NCI-H748 treated with DMSO at 0.1 percent for 48 hours (cell line): Measurements from ENCODE around the gene USP27X.

Experiments used
- DNase-seq: peaks from one replicate; lab custom pipeline; 2025; lab: John Stamatoyannopoulos, UW

USP27X gene

GRCh38 chrX:49884290-49884862 is 5.1 kb downstream of the USP27X start:
- DNase-seq: peak; percentile 31

DNA sequence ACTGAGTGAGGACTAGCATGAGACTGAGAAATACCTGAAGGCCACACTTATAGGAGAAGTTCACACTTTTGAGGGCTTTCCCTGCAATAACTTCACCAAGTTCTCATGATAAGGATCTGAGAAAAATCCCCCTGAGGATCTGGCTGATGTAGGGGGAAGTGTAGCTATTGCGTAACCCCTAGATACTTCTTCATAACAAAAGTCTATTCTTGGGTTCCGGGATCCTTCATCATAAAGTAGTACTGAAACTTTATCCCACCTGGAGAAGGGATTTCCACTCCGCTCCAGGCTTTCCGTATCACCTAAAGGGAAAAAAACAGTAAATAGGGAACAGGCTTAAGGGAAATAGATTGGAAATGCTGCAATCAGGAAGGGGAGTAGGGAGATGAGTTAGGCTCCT is 13.3 kb downstream of the USP27X start:
- no peak for DNase-seq

DNA sequence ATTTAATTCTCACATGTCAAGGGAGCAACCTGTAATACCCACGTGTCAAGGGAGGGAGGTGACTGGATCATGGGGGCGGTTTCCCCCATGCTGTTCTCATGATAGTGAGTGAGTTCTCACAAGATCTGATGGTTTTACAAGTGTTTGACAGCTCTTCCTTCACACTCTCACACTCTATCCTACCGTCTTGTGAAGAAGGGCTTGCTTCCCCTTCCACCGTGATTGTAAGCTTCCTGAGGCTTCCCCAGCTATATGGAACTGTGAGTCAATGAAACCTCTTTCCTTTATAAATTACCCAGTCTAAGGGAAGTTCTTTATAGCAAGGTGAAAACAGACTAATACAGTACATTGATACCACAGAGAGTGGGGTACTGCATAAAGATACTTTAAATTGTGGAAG is 17.7 kb downstream of the USP27X start:
- DNase-seq: no peak

- DNase-seq: peak; percentile 19
Measured at GRCh38 chrX:49901048-49901447, 21.8 kb downstream of the USP27X start.

DNA sequence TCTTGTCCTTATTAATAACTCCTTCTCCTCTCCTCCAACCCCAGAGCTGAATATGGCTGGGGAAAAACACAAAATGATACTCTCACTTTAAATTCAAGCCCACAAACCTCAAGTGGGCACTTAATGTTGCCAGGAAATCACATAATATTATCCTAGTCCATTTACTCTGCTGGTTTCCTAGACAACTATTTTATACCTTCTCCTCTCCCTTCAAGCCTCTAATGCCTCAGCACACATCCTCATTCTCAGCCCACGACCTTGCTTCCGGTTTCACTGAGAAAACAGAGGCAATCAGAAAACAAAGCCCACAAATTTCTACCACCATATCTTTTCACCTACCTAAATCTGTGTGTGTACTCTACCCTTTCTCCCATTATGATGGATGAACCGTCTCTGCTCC is 31.1 kb downstream of the USP27X start:
- peak; percentile 85 for DNase-seq

DNA sequence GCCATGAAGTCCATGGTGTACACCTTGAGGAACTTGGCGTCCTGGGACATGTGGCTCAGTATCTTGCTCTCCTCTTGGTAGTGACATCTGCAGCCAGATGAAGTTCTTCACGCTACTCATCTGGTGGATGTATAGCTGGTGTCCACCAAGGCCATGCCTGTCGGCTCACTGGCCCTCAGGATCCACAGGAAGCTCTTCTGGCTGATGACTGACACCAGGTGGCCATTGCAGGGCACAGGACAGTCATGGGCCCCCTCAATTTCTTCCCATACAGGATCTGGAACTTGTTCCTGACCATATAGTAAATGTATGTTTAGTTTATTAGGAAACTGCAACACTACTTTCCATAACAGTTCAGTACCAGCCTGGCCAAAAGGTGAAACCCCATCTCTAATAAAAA is 32.8 kb downstream of the USP27X start:
- DNase-seq: no peak

DNA sequence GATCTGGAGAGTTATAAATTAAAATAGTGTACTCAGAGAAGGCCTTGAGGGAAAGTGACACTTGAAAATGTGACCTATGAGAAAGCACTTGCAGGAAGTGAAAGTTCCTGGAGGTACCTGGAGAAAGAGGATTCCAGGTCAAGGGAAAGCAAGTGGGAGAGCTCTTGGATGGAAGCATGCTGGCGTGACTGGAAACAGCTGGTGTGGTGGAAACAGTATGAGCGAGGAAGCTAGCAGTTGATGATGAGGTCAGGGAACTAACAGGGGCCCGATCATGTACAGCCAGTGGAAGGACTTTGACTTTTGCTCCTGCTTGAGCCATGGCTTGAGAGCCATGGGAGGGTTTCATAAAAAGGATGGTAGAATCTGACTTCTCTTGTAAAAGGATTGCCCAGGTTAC is 33.6 kb downstream of the USP27X start:
- DNase-seq: no peak

- DNase-seq: peak; percentile 37
Measured at GRCh38 chrX:49915361-49916222, 36.3 kb downstream of the USP27X start.

- DNase-seq: no peak
Measured at GRCh38 chrX:49919617-49920016, 40.3 kb downstream of the USP27X start.

DNA sequence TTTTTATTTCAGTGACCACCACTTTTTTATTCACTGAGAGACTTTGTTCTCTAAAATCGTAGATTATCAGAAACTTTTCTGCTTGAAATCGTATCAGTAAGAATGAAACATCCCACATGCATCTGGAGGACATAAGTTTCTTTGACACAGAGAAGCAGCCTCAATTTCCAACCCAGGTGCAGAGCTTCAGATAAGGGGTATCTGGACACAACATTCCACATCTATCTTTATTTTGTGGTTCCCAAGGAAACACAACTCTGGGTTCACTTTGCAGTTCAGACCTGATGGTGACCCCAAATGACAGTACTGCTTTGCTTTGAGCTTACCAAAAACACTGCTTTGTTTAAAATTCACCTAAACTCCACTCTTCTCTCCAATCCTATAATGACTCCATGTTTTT is 41.8 kb downstream of the USP27X start:
- DNase-seq: no peak

- DNase-seq: peak; percentile 85
Measured at GRCh38 chrX:49922291-49923241, 43.3 kb downstream of the USP27X start, which contains the start of gene CLCN5. CLCN5 (plus strand) TSS chrX:49922596; CDS start chrX:49925299, 2,703 bp downstream.

DNA sequence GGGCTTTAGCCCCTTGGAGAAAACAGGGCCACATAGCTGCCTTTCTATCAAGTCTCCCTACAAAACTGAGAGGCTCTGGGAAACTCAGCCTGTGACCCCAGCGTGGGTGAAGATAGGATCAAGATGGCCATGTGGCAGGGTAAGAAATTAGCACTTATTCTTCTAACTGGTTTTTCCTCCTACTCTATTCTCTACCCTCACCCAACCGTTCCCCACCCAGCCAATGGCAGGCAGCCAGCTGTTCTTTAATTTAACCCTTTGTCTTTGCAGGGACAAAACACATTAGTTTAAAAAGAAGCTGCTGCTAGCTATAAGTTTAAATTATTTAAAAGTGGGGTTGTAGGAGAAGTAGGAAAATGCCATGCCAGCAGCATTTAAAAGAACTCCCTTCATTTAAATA is 45.9 kb downstream of the USP27X start:
- DNase-seq: no peak

DNA sequence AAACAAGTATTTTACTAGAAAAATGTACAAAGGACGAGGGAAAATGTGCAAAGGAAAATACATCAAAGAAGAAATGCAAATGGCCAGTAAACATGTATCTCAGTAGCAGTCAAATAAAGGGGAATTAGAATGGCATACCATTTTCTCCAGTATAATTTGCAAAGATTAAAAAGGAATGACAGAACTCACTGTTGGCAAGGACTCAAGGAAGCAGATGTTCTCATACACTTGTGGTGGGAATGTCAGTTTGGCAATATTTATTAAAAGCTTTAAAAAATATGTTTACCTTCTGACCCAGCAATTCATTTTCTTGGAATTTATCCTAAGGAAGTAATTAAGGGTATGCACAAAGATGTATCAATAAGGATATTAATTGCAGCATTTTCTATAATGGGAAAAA is 50.8 kb downstream of the USP27X start:
- no peak for DNase-seq
